K562 (cell line): ENCODE results near the gene MAN2B1. TPM values are rescaled to one million over a fixed set of nuclear protein-coding genes. Genes with fewer than 3 reads are reported as not detected.

ENCODE experiments used
- ATAC-seq: fragments of 200-7000 bp; cut with Tn5 transposase; 3 replicates; pipeline ENCODE4 v1.9.1; 2020; ENCODE audit warnings: moderate library complexity
- BruUV-seq: library from RNA; stranded (reverse); fragments of 400-500 nt; replicated peaks from 2 replicates; lab custom pipeline; 2021; lab: Mats Ljungman, UMichigan
- CTCF ChIA-PET: fragments of 300-600 bp; formaldehyde crosslinking; extraction: SDS; loops from one replicate; lab custom pipeline; 2021; ENCODE audit warnings: low intra/inter-chr PET ratio; lab: Yijun Ruan, JAX
- POLR2A ChIA-PET: fragments of 300-600, 350-650 bp; sonication (Branson Sonifier 250); formaldehyde crosslinking; extraction: SDS; loops from one replicate; lab custom pipeline; 2021; ENCODE audit warnings: antibody characterized with exemption, inconsistent platforms; lab: Yijun Ruan, JAX
- DNase-seq, 4 experiments: peaks; one replicate each; pipeline versions ENCODE4 v3.0.0 to v3.0.0-alpha.2; 2011 to 2018; ENCODE audit warnings: low spot score in 3 of 4, mixed read lengths in 3 of 4; ENCODE audit errors: extremely low read depth in 1 of 4
- FAIRE-seq: peaks from 2 replicates; lab custom pipeline; 2011; peaks lifted over from hg19 to GRCh38; lab: Jason Lieb, UNC
- H2AFZ ChIP-seq: 2 replicates; pipeline ENCODE4 v1.6.0; 2011; ENCODE audit warnings: low read depth, low read length, control low read depth, inconsistent platforms
- H3K27ac ChIP-seq: fragments of 200-600 bp; 3 replicates; pipeline ENCODE4 v1.8.0; 2011; ENCODE audit warnings: low read depth, mild to moderate bottlenecking, control low read depth, inconsistent platforms, low read length, moderate library complexity, mixed read lengths; ENCODE audit errors: extremely low read depth
- H3K27me3 ChIP-seq, 2 experiments: fragments of 300-600 bp in 1 of 2; 2 replicates in 1 of 2; 3 replicates in 1 of 2; pipeline versions ENCODE4 v1.6.0 to v1.8.0; 2011; ENCODE audit warnings: inconsistent platforms in 2 of 2, low read length in 2 of 2, mild to moderate bottlenecking in 1 of 2, mixed read lengths in 1 of 2, moderate library complexity in 1 of 2; ENCODE audit not compliant: control insufficient read depth in 2 of 2, insufficient read depth in 2 of 2
- H3K36me3 ChIP-seq: fragments of 300-600 bp; 3 replicates; pipeline ENCODE4 v1.8.0; 2011; ENCODE audit warnings: mild to moderate bottlenecking, low read length, inconsistent platforms; ENCODE audit not compliant: control insufficient read depth, insufficient read depth
- H3K4me1 ChIP-seq, 2 experiments: fragments of 200-600 bp in 1 of 2; replicated peaks in 1 of 2; 2 replicates in 1 of 2; 3 replicates in 1 of 2; pipeline versions ENCODE4 v1.5.1 to v1.8.0; 2011; ENCODE audit warnings: inconsistent platforms in 2 of 2, low read length in 2 of 2, mild to moderate bottlenecking in 1 of 2, mixed read lengths in 1 of 2, moderate library complexity in 1 of 2; ENCODE audit not compliant: control insufficient read depth in 2 of 2, insufficient read depth in 2 of 2
- H3K4me2 ChIP-seq: 2 replicates; pipeline ENCODE4 v1.6.1; 2011; ENCODE audit warnings: low read length, control low read depth, inconsistent platforms, mixed read lengths; ENCODE audit not compliant: insufficient read depth
- H3K4me3 ChIP-seq: fragments of 200-600 bp; sonication (generic), shearing (Covaris generic); 2 replicates; pipeline ENCODE4 v1.5.1; 2016; ENCODE audit warnings: control low read depth, inconsistent platforms
- H3K79me2 ChIP-seq: fragments of 200-600 bp; 3 replicates; pipeline ENCODE4 v1.8.0; 2011; ENCODE audit warnings: low read length, inconsistent platforms; ENCODE audit not compliant: control insufficient read depth, insufficient read depth
- H3K9ac ChIP-seq, 2 experiments: 2 replicates each; pipeline versions ENCODE4 v1.6.0 to v1.6.1; 2011; ENCODE audit warnings: low read depth in 2 of 2, low read length in 2 of 2, control low read depth in 1 of 2, inconsistent platforms in 1 of 2, mild to moderate bottlenecking in 1 of 2, mixed read lengths in 1 of 2; ENCODE audit not compliant: insufficient read depth in 1 of 2
- H3K9me1 ChIP-seq: one replicate; pipeline ENCODE4 v1.6.0; 2011; ENCODE audit warnings: inconsistent platforms, mild to moderate bottlenecking, low read length, moderate library complexity; ENCODE audit not compliant: control insufficient read depth, insufficient read depth
- H3K9me3 ChIP-seq: replicated peaks from 2 replicates; pipeline ENCODE4 v1.5.1; 2011; ENCODE audit warnings: low read depth, low read length, inconsistent platforms; ENCODE audit not compliant: control insufficient read depth, insufficient read depth
- H4K20me1 ChIP-seq: replicated peaks from 2 replicates; pipeline ENCODE4 v1.6.1; 2011; ENCODE audit warnings: low read length, inconsistent platforms, mixed read lengths; ENCODE audit not compliant: control insufficient read depth, insufficient read depth
- BACH1 ChIP-seq: fragments of 200-800 bp; sonication (Bioruptor generic); IDR thresholded peaks from 2 replicates; pipeline ENCODE4 v1.6.1; 2016; ENCODE audit warnings: missing genetic modification characterization, missing compliant biosample characterization
- POLR2B ChIP-seq: fragments of 450-650 bp; IDR thresholded peaks from 2 replicates; pipeline ENCODE4 v1.6.1; 2018; ENCODE audit warnings: low read depth; ENCODE audit not compliant: partially characterized antibody
- POLR2G ChIP-seq: fragments of 200-400 bp; formaldehyde crosslinking; IDR thresholded peaks from 2 replicates; pipeline ENCODE4 v1.6.1; 2017; ENCODE audit warnings: low read depth, mild to moderate bottlenecking, antibody characterized with exemption, low read length, moderate library complexity
- RBFOX2 ChIP-seq: fragments of 200-400 bp; formaldehyde crosslinking; IDR thresholded peaks from 2 replicates; pipeline ENCODE4 v1.6.1; 2017; ENCODE audit warnings: low read depth, mild to moderate bottlenecking, low read length, moderate library complexity
- RFX7 ChIP-seq: fragments of 250-450 bp; sonication (Bioruptor Pico); IDR thresholded peaks from 2 replicates; pipeline ENCODE4 v1.5.1; 2021; ENCODE audit warnings: mild to moderate bottlenecking
- STAG1 ChIP-seq: sonication (generic); formaldehyde crosslinking; IDR thresholded peaks from 2 replicates; pipeline ENCODE4 v1.5.0; 2020; ENCODE audit warnings: missing genetic modification reagents, borderline replicate concordance
- ZBTB43 ChIP-seq: sonication (generic); formaldehyde crosslinking; IDR thresholded peaks from 2 replicates; pipeline ENCODE4 v1.8.0; 2023; ENCODE audit warnings: mild to moderate bottlenecking, missing genetic modification reagents
- WGBS: fragments of 100-300 bp; shearing (Covaris generic); methylation state at CpG from one replicate; pipeline ENCODE4 v1.1.6; 2016; ENCODE audit warnings: low coverage, mixed read lengths; ENCODE audit not compliant: insufficient coverage; ENCODE audit errors: missing lambda C conversion rate; 5-methylcytosine and 5-hydroxymethylcytosine counted together
- in situ Hi-C: fragments of 300-500 bp; cut with MboI; formaldehyde crosslinking; loops from 4 replicates; pipeline ENCODE4 v1.15.0; 2018; ENCODE audit warnings: inconsistent platforms, mixed read lengths
- intact Hi-C: fragments of 100-400 bp; cut with micrococcal nuclease; formaldehyde crosslinking; loops from 2 replicates; pipeline ENCODE4 v1.14.2; 2022
- polyA plus RNA-seq, 8 experiments: library from polyadenylated mRNA; depleted of rRNA in 4 of 8; stranded (reverse) in 5 of 8; unstranded in 3 of 8; fragments of >200 nt; fragmentation: Nextera tagmentation in 2 of 8; fragmentation: Illumina TruSeq in 1 of 8; extraction: Ambion mirVana in 2 of 8; extraction: Trizol in 1 of 8; gene quantifications; 2 replicates each; pipeline versions ENCODE4 v1.2.1 to v1.2.3, GENCODE V29; 2011 to 2014; ENCODE audit warnings: inconsistent platforms in 1 of 8, missing spikeins in 1 of 8
- total RNA-seq, 7 experiments: library from RNA; depleted of rRNA in 6 of 7; stranded (reverse); fragments of >200 nt in 6 of 7; fragmentation: Illumina TruSeq in 2 of 7; extraction: Trizol in 2 of 7; gene quantifications; 2 replicates each; pipeline versions ENCODE4 v1.2.1 to v1.2.3, GENCODE V29; 2011 to 2021; ENCODE audit warnings: low replicate concordance in 1 of 7

The MAN2B1 gene
- total and polyA plus RNA-seq, 9 of the 15 experiments (the other 6 are each of a cell fraction or from before 2014, with no cell fraction given), result 0.59 to 33.8 (median 11.4) TPM

GRCh38 chr19:12711187-12711586 is 44.6 kb upstream of the MAN2B1 start:
- intact Hi-C loops, result no loop called here
- DNase-seq (no peak), FAIRE-seq (no peak), ATAC-seq (no peak)
- Histone ChIP-seq H2AFZ (no peak overlapping the region), H3K27ac (no peak overlapping the region), H3K36me3 (peaks cover 88% of the 10 kb centered on the region), H4K20me1 (no peaks in the 10 kb centered on the region; the same call in 1 of the 2 replicates), H3K9me1 (peaks cover 7% of the 10 kb centered on the region), H3K4me1 (peaks cover 0 to 17% of the 10 kb centered on the region in 2 experiments; a peak in 1 of 5 replicates), H3K9me3 (no peaks in the 10 kb centered on the region), H3K9ac (no peak overlapping the region), H3K4me3 (no peak overlapping the region), H3K79me2 (peaks cover 14% of the 10 kb centered on the region; the same call in 2 of the 3 replicates), H3K4me2 (no peak overlapping the region), H3K27me3 (no peaks in the 10 kb centered on the region)
- WGBS, result 94% methylated on average over 17 of the region's 17 CpGs
- in situ Hi-C loops, result loop anchor here (5.0 kb wide), 1 partner anchor 86 kb away; no protein-coding TSS in a partner anchor
- TF ChIP-seq POLR2G, result peak; percentile 25; the same call in 1 of the 2 replicates
- no peak for TF ChIP-seq POLR2B
- TF ChIP-seq STAG1, result no peak
- no peak for TF ChIP-seq BACH1 (tag)
- TF ChIP-seq RBFOX2, result peak; percentile 48; the same call in 1 of the 2 replicates
- POLR2A ChIA-PET, result interaction anchor here (0.7 kb wide), 1 partner anchor 136 kb away, joined by 3 read pairs; no protein-coding TSS in a partner anchor
- BruUV-seq, result no TSS peak
- CTCF ChIA-PET, result no interaction called here

- H3K4me1 ChIP-seq, result peaks cover 0 to 20% of the 10 kb centered on the region in 2 experiments; a peak in 1 of 5 replicates
- H3K4me3 ChIP-seq, result no peak overlapping the region
- peaks cover 88% of the 10 kb centered on the region for H3K36me3 ChIP-seq
- DNase-seq (no peak), ATAC-seq (no peak), FAIRE-seq (no peak)
- no peaks in the 10 kb centered on the region for H3K27me3 ChIP-seq
- TF ChIP-seq RFX7, result no peak
- TF ChIP-seq ZBTB43 (CRISPR knock-in tag), result no peak
- H3K9ac ChIP-seq, result no peak overlapping the region
- WGBS, result 98% methylated on average over 8 of the region's 8 CpGs
- in situ Hi-C loops (no loop called here), intact Hi-C loops (no loop called here)
- no peak overlapping the region for H3K4me2 ChIP-seq
- H3K9me1 ChIP-seq, result peaks cover 3% of the 10 kb centered on the region
- POLR2A ChIA-PET, result interaction anchor here (0.7 to 1.6 kb wide), 3 partner anchors 10 to 92 kb away, joined by 3 to 4 read pairs (median 3); no protein-coding TSS in a partner anchor
- no peaks in the 10 kb centered on the region; the same call in 1 of the 2 replicates for H4K20me1 ChIP-seq
- H3K79me2 ChIP-seq, result peaks cover 8% of the 10 kb centered on the region; the same call in 2 of the 3 replicates
- no TSS peak for BruUV-seq
- no peak overlapping the region for H2AFZ ChIP-seq
- CTCF ChIA-PET, result no interaction called here
- H3K9me3 ChIP-seq, result no peaks in the 10 kb centered on the region
- no peak overlapping the region for H3K27ac ChIP-seq
Measured at GRCh38 chr19:12708641-12709040, 42.1 kb upstream of the MAN2B1 start.
